K562 (cell line): Measurements from ENCODE around the gene KCNK7. TPM values are rescaled to one million over a fixed set of nuclear protein-coding genes. Genes with fewer than 3 reads are reported as not detected.

Source experiments
- ELF1 ChIP-seq: fragments of 200-800 bp; sonication (Bioruptor generic); IDR thresholded peaks from 2 replicates; pipeline ENCODE4 v1.6.1; 2016; ENCODE audit warnings: missing genetic modification characterization, missing compliant biosample characterization
- EP300 ChIP-seq: IDR thresholded peaks from 2 replicates; pipeline ENCODE4 v1.6.1; 2012; ENCODE audit warnings: low read length, improper control_type of control experiment
- FOXP4 ChIP-seq: sonication (generic); formaldehyde crosslinking; IDR thresholded peaks from 2 replicates; pipeline ENCODE4 v1.8.0; 2022; ENCODE audit warnings: mild to moderate bottlenecking, missing genetic modification reagents, borderline replicate concordance
- GTF2E2 ChIP-seq: fragments of 200-800 bp; sonication (Bioruptor generic); IDR thresholded peaks from 2 replicates; pipeline ENCODE4 v1.6.1; 2016; ENCODE audit warnings: missing genetic modification characterization, missing compliant biosample characterization
- L3MBTL2 ChIP-seq: fragments of 450-650 bp; IDR thresholded peaks from 2 replicates; pipeline ENCODE4 v1.6.1; 2016; ENCODE audit warnings: mild to moderate bottlenecking, moderate library complexity
- NRF1 ChIP-seq, 2 experiments: fragments of 450-650 bp; IDR thresholded peaks in 1 of 2; conservative IDR thresholded peaks in 1 of 2; 2 replicates each; pipeline ENCODE4 v1.6.1; 2014; ENCODE audit warnings: mild to moderate bottlenecking in 2 of 2
- PHF20 ChIP-seq: fragments of 450-650 bp; IDR thresholded peaks from 2 replicates; pipeline ENCODE4 v1.6.1; 2018; ENCODE audit not compliant: partially characterized antibody
- RNF219 ChIP-seq: fragments of 250-450 bp; sonication (Bioruptor Pico); IDR thresholded peaks from 2 replicates; pipeline ENCODE4 v1.5.0; 2022; ENCODE audit warnings: mild to moderate bottlenecking
- SMAD4 ChIP-seq: fragments of 250-450 bp; sonication (Bioruptor Pico); conservative IDR thresholded peaks from 2 replicates; pipeline ENCODE4 v1.8.0; 2021; ENCODE audit warnings: inconsistent platforms, mild to moderate bottlenecking, moderate library complexity
- SREBF2 ChIP-seq: sonication (generic); formaldehyde crosslinking; IDR thresholded peaks from 2 replicates; pipeline ENCODE4 v1.4.0; 2020; ENCODE audit warnings: mild to moderate bottlenecking, missing genetic modification reagents
- ZBTB9 ChIP-seq: fragments of 450-650 bp; formaldehyde crosslinking; IDR thresholded peaks from 2 replicates; pipeline ENCODE4 v1.4.0; 2020; ENCODE audit warnings: mild to moderate bottlenecking, moderate library complexity
- ZNF561 ChIP-seq: fragments of 450-650 bp; formaldehyde crosslinking; conservative IDR thresholded peaks from 2 replicates; pipeline ENCODE4 v1.4.0; 2020; ENCODE audit warnings: mild to moderate bottlenecking, moderate library complexity
- ZNF589 ChIP-seq: fragments of 200-800 bp; sonication (Bioruptor generic); IDR thresholded peaks from 2 replicates; pipeline ENCODE4 v1.6.1; 2016; ENCODE audit warnings: low read depth, missing genetic modification characterization, missing compliant biosample characterization
- polyA plus RNA-seq, 8 experiments: library from polyadenylated mRNA; depleted of rRNA in 4 of 8; stranded (reverse) in 5 of 8; unstranded in 3 of 8; fragments of >200 nt; fragmentation: Nextera tagmentation in 2 of 8; fragmentation: Illumina TruSeq in 1 of 8; extraction: Ambion mirVana in 2 of 8; extraction: Trizol in 1 of 8; gene quantifications; 2 replicates each; pipeline versions ENCODE4 v1.2.1 to v1.2.3, GENCODE V29; 2011 to 2014; ENCODE audit warnings: inconsistent platforms in 1 of 8, missing spikeins in 1 of 8
- total RNA-seq, 7 experiments: library from RNA; depleted of rRNA in 6 of 7; stranded (reverse); fragments of >200 nt in 6 of 7; fragmentation: Illumina TruSeq in 2 of 7; extraction: Trizol in 2 of 7; gene quantifications; 2 replicates each; pipeline versions ENCODE4 v1.2.1 to v1.2.3, GENCODE V29; 2011 to 2021; ENCODE audit warnings: low replicate concordance in 1 of 7

KCNK7 gene
- total and polyA plus RNA-seq, 9 of the 15 experiments (the other 6 are each of a cell fraction or from before 2014, with no cell fraction given) = 0.07 to 0.40 TPM; not detected in 7

GRCh38 chr11:65558002-65558929, 37.3 kb downstream of the KCNK7 start, which contains the start of gene LTBP3 (continued):
- TF ChIP-seq ZBTB9 (CRISPR knock-in tag) (0 out of 2 replicates have a peak, but pooled peaks have one; percentile 8), PHF20 (no peak), L3MBTL2 (peak; percentile 36; the same call in 1 of the 2 replicates), NRF1 (conservative IDR thresholded peaks at IDR 0.05 in 1 of 2, IDR thresholded peaks at IDR 0.05 in 1 of 2) (peak; percentile 15 to 19; a peak in 2 of 4 replicates), ZNF561 (CRISPR knock-in tag) (no peak), SREBF2 (CRISPR knock-in tag) (no peak), GTF2E2 (tag) (peak; percentile 55; the same call in 1 of the 2 replicates), EP300 (peak; percentile 4; the same call in 1 of the 2 replicates), SMAD4 (CRISPR knock-in tag) (peak; percentile 59; the same call in 1 of the 2 replicates), ELF1 (no peak), ZNF589 (CRISPR knock-in tag) (no peak), FOXP4 (CRISPR knock-in tag) (no peak), RNF219 (CRISPR knock-in tag) (no peak)
